UCSD-AML1 (cell line): ENCODE results near the gene SIGLEC7.
A peak's percentile ranks its signal among the peaks of the same experiment; 100 is the strongest.
"Not testable (repeated sequence)": the region's sequence is repeated elsewhere in the genome, so short reads cannot be mapped to it uniquely, and the experiment has no call there.

ENCODE experiments used
- DNase-seq: peaks from one replicate; lab custom pipeline; 2025; ENCODE audit not compliant: unreplicated experiment; lab: John Stamatoyannopoulos, UW

SIGLEC7 gene

GRCh38 chr19:51137792-51138425, 4.2 kb upstream of the SIGLEC7 start:
- no peak for DNase-seq

- DNase-seq, result peak; percentile 39
These were observed 3.5 kb upstream of the SIGLEC7 start for GRCh38 chr19:51138549-51138979.

- DNase-seq, result peak; percentile 35
These were observed 2.6 kb upstream of the SIGLEC7 start for GRCh38 chr19:51139299-51140014.

GRCh38 chr19:51140441-51140840, 1.7 kb upstream of the SIGLEC7 start:
- no peak for DNase-seq

GRCh38 chr19:51141181-51141580, 920 bp upstream of the SIGLEC7 start:
- no peak for DNase-seq

- not testable (repeated sequence) for DNase-seq
These were observed 841 bp downstream of the SIGLEC7 start for GRCh38 chr19:51142809-51143475.

- DNase-seq, result no peak
These were observed 1.4 kb downstream of the SIGLEC7 start for GRCh38 chr19:51143486-51143885.

- DNase-seq, result no peak
These were observed 2.5 kb downstream of the SIGLEC7 start for GRCh38 chr19:51144482-51145045.

GRCh38 chr19:51145916-51146493, 3.9 kb downstream of the SIGLEC7 start:
- no peak for DNase-seq

GRCh38 chr19:51146751-51147150, 4.7 kb downstream of the SIGLEC7 start:
- no peak for DNase-seq

- no peak for DNase-seq
These were observed 5.6 kb downstream of the SIGLEC7 start for GRCh38 chr19:51147663-51148062.

GRCh38 chr19:51148580-51148979, 6.5 kb downstream of the SIGLEC7 start:
- DNase-seq, result no peak

GRCh38 chr19:51150627-51151026, 8.5 kb downstream of the SIGLEC7 start:
- DNase-seq, result no peak

- no peak for DNase-seq
These were observed 14.6 kb downstream of the SIGLEC7 start for GRCh38 chr19:51156710-51157109.

GRCh38 chr19:51157265-51157664, 15.2 kb downstream of the SIGLEC7 start:
- no peak for DNase-seq

GRCh38 chr19:51158474-51159129, 16.5 kb downstream of the SIGLEC7 start:
- peak; percentile 74 for DNase-seq

- DNase-seq, result no peak
These were observed 17.6 kb downstream of the SIGLEC7 start for GRCh38 chr19:51159656-51160055.

GRCh38 chr19:51161266-51161665, 19.2 kb downstream of the SIGLEC7 start:
- DNase-seq, result no peak

- no peak for DNase-seq
These were observed 19.9 kb downstream of the SIGLEC7 start for GRCh38 chr19:51161867-51162496.

- DNase-seq, result no peak
These were observed 21.2 kb downstream of the SIGLEC7 start for GRCh38 chr19:51163257-51163656.
